D721Med (cell line): Measurements from ENCODE around the gene ELP1.
"Not testable (repeated sequence)": the region's sequence is repeated elsewhere in the genome, so short reads cannot be mapped to it uniquely, and the experiment has no call there.

Experiments
- DNase-seq: peaks from one replicate; pipeline ENCODE4 v3.0.0; 2011; ENCODE audit warnings: low spot score; ENCODE audit not compliant: insufficient read length
- FAIRE-seq: peaks from 2 replicates; lab custom pipeline; 2011; peaks lifted over from hg19 to GRCh38; lab: Jason Lieb, UNC
- TF ChIP-seq, protein P1 (sequence below): IDR thresholded peaks from 2 replicates; pipeline ENCODE4 v1.5.1; 2012; ENCODE audit warnings: mild to moderate bottlenecking, control low read depth; ENCODE audit not compliant: insufficient read depth; ENCODE audit errors: missing control alignments

ELP1 gene

DNA sequence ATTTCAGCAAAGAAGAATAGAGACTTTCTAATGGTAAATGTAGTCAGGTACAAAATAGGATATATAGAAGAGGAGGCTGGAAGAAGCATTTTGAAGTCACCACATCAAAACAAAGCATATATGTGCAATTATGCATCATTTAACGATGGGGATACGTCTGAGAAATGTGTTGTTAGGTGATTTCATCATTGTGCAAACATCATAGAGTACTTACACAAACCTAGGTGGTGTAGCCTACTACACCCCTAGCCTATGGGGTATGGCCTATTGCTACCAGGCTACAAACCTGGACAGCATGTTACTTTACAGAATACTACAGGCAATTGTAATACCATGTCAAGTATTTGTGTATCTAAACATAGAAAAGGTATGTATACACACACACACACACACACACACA, 28.4 kb downstream of the ELP1 start:
- DNase-seq, result no peak
- no peak for FAIRE-seq
- TF ChIP-seq, protein P1, sequence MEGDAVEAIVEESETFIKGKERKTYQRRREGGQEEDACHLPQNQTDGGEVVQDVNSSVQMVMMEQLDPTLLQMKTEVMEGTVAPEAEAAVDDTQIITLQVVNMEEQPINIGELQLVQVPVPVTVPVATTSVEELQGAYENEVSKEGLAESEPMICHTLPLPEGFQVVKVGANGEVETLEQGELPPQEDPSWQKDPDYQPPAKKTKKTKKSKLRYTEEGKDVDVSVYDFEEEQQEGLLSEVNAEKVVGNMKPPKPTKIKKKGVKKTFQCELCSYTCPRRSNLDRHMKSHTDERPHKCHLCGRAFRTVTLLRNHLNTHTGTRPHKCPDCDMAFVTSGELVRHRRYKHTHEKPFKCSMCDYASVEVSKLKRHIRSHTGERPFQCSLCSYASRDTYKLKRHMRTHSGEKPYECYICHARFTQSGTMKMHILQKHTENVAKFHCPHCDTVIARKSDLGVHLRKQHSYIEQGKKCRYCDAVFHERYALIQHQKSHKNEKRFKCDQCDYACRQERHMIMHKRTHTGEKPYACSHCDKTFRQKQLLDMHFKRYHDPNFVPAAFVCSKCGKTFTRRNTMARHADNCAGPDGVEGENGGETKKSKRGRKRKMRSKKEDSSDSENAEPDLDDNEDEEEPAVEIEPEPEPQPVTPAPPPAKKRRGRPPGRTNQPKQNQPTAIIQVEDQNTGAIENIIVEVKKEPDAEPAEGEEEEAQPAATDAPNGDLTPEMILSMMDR, result no peak

DNA sequence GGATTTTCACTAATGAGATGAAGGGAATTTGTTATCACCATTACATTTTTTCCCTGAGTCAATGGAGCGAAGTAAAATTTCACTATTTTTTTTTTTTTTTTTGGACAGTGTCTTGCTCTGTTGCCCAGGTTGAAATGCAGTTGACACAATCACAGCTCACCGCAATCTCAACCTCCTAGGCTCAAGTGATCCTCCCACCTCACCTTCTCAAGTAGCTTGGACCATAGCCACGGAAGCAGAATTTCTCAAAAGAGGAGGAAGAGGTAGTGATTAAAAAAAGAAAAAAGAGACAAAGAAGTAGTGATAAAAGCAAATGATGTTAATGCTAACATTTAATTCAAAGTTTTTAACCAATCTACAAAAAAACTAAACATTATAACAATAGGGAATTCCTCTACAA, 29.8 kb downstream of the ELP1 start:
- TF ChIP-seq, protein P1, result no peak

DNA sequence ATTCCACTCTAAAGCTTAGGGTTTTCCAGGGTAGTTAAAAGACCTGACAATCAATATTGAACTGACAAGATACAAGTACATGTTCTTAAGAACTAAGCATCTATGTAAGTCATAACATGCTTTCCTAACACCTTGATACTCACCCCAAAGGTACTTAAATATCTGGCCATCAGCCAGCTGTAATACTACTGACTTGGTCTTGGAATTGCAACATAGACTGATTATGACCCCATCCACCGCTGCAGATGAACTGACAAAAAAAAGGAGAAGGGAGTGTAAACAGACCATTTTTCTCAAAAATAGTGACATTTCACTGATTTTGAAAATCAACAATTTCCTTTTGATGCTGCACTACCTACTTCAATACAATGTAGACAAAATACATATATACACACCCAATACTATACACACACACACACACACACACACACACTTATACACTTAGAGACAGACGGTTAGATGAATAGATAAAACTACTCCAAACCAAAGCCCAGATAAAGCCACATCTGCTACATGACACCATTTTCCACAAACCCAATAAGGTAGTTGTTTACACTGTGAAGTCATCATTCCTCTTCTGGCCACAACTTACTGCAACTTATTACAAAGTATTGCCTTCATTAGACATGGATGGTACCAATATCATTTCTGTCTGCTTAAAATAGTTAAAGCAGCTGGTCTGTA, 30.4 kb downstream of the ELP1 start:
- FAIRE-seq (no peak), DNase-seq (no peak)
- TF ChIP-seq, protein P1, result no peak

More for the DNA sequence above, 29.8 kb downstream of the ELP1 start:
- DNase-seq (no peak), FAIRE-seq (no peak)

DNA sequence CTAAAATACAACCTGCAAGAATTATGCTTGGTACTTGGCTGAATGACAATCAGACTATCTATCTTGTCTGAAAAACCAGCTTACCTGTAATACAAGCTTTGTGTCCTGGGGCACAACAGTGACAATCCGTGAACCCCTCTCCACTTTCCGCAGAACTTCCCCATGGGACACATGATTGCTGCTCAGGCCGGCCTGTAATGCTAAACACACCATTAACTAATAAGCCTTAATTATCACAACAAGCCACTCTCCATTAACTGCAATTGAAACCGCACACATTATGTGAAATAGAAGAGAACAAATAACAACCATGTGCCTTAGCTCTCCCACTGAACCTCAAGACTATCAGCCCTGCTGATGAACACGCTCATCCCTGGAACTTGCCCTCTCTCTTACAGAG, 33.7 kb downstream of the ELP1 start:
- TF ChIP-seq, protein P1, result no peak

DNA sequence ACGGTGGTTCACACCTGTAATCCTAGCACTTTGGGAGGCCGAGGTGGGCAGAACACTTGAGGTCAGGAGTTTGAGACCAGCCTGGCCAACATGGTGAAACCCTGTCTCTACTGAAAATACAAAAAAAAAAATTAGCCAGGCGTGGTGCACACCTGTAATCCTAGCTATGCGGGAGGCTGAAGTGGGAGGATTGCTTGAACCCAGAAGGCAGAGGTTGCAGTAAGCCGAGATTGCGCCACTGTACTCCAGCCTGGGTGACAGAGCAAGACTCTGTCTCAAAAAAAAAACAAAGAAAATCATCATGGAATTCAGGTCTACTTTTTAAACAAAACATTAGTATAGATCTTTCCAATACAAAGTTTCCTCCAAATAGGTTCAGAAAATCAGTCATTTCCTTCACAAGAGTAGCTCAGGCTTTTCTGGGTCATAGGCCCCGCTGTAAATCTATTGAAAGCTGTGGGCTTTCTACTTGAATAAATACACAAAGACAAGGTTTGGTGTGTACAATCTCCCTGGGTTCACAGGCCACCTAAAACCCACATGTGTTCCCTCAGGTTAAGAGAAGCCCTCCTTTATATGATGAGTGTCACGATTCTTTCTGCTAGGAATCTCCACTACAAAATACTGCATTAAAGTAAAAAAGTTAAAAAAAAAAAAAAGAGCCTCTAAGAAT, 34.8 kb downstream of the ELP1 start:
- not testable (repeated sequence) for DNase-seq, FAIRE-seq

More for the DNA sequence above, 33.7 kb downstream of the ELP1 start:
- DNase-seq (no peak), FAIRE-seq (no peak)

DNA sequence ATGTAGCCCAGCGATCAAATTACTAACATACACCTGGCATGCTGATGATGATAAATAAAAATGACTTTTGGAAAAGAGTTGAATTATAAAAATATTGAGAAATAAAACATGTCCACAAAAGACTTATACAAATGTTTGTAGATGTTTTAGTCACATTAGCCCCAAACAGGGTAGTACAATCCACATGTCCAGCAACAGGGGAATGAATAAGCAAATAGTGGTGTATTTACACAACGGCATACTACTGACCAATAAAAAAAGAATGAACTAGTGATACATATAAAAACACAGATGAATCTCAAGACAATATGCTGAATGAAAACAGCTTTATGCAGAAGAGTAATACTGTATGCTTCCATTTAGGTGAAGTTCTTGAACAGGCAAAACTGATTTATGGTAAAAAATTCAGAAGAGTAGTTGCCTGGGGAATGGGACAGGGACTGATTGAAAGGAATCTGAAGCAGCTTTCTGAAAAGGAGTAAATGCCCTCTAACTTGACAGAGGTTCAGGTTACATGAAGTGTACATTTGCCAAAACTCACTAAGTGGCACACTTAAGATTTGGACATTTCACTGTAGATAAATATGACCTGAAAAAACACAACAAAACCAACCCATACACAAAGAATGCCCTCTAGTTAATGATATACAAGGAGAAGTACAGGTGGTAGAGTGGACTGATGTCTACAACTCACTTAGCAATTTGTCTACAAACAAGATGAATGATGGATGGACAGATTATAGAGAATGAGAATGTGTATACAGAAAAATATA, 36.4 kb downstream of the ELP1 start:
- FAIRE-seq, result no peak
- TF ChIP-seq, protein P1, result no peak

DNA sequence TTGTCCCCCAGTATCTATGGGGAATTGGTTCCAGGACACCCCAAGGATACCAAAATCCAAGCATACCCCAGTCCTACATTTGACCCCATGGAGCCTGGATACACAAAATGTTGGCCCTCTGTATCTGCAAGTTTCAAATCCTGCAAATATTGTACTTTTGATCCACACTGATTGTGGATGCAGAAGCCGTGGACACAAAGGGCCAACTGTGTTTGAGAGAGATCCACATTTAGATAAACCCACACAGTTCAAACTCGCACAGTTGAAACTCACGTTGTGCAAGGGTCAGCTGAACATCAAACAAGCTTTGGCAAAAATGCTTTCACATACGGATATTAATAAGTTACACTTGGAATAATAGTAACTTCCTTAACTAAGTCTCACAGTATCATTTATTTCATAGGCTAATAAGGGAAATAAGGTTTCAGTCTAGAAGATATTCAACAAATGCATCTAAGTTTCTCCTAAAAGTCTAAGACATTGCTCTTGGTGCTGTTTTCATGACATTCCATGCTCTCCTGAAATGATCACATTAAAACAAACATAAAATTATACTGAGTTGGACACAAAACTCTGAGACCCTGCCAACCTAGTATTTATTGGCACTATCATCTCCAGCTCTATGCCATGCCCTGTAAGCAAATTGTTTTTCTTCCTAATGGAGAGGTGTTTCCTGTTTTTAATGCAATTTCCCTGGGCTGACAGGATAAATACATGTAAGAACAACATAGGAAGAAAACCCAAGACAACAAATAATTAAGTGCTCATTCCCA, 39.5 kb downstream of the ELP1 start:
- DNase-seq, result no peak
- no peak for FAIRE-seq

More for the DNA sequence above, 36.4 kb downstream of the ELP1 start:
- DNase-seq, result no peak

More for the DNA sequence above, 39.5 kb downstream of the ELP1 start:
- TF ChIP-seq, protein P1, result no peak
